DOHH2 (cell line): Measurements from ENCODE around the gene ZNF575.

Experiments
- EZH2phosphoT487 ChIP-seq: fragments of 200-600 bp; sonication (generic); IDR thresholded peaks from 2 replicates; pipeline ENCODE4 v1.6.1; 2017; ENCODE audit warnings: borderline replicate concordance, mild to moderate bottlenecking, antibody characterized with exemption, low read length, moderate library complexity, mixed read lengths
- TF ChIP-seq, protein P1 (sequence below): fragments of 200-600 bp; sonication (generic); IDR thresholded peaks from one replicate; pipeline ENCODE4 v1.5.1; 2014; ENCODE audit warnings: antibody characterized with exemption, mild to moderate bottlenecking, low read depth, low read length; ENCODE audit not compliant: poor library complexity, severe bottlenecking

DNA sequence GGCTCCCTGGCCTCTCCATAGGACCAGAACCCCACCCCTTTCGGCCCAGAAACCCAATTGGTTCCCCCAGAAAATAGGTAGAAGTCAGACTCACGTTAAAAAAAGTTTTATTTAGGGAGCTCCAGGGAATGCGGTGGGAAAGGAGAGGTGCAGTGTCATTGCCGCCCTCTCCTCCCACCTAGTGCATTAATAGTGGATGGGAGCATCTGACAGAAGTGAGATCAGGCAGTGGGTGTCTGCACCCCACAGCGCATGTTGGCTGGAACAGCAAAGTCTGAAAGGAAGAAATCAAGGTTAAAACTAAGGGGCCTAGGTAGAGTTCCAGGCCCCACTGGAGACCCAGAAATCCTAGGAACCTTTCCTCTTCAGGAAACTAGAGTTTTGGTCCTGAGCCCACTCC, 26.4 kb upstream of the ZNF575 start:
- TF ChIP-seq, protein P1, sequence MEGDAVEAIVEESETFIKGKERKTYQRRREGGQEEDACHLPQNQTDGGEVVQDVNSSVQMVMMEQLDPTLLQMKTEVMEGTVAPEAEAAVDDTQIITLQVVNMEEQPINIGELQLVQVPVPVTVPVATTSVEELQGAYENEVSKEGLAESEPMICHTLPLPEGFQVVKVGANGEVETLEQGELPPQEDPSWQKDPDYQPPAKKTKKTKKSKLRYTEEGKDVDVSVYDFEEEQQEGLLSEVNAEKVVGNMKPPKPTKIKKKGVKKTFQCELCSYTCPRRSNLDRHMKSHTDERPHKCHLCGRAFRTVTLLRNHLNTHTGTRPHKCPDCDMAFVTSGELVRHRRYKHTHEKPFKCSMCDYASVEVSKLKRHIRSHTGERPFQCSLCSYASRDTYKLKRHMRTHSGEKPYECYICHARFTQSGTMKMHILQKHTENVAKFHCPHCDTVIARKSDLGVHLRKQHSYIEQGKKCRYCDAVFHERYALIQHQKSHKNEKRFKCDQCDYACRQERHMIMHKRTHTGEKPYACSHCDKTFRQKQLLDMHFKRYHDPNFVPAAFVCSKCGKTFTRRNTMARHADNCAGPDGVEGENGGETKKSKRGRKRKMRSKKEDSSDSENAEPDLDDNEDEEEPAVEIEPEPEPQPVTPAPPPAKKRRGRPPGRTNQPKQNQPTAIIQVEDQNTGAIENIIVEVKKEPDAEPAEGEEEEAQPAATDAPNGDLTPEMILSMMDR, result no peak
- TF ChIP-seq EZH2phosphoT487, result no peak
